ENCODE results near the gene TBC1D7. TPM values are rescaled to one million over a fixed set of nuclear protein-coding genes. Genes with fewer than 3 reads are reported as not detected.

TBC1D7 gene
- polyA plus RNA-seq, 1 donor from 2014 or later = 15.7 TPM

DNA sequence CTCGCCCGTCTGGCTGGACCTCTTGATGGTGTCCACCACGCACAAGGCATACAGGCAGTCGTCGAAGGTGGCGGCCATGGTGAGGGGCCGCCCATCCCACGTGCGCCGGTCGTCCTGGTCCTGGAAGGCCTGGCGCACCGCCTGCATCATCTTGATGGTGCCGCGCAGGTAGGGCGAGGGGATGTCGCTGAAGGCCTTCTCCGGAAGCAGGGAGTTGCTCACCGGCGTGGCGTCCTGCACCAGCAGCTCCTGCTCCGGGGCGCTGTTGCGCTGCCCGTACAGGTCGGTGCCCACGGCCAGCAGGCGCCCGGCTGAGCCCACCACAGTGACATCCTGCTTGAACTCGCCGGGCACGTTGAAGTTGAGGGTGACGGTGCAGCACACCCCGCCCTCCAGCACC lies 36.5 kb upstream of the TBC1D7 start:
- Mint-ChIP-seq H3K27ac (no peak overlapping the region), H3K9me3 (no peaks in the 10 kb centered on the region), H3K4me3 (no peak overlapping the region), H3K4me1 (peaks cover 31 to 47% (median 43%) of the 10 kb centered on the region in 3 donors), H3K36me3 (peaks cover 5% of the 10 kb centered on the region), H3K27me3 (no peaks in the 10 kb centered on the region)

- H3K4me1 Mint-ChIP-seq = peaks cover 33 to 42% (median 38%) of the 10 kb centered on the region in 3 donors
- no peaks in the 10 kb centered on the region for H3K9me3 Mint-ChIP-seq
- no peaks in the 10 kb centered on the region for H3K27me3 Mint-ChIP-seq
- no peak overlapping the region for H3K27ac Mint-ChIP-seq
- H3K4me3 Mint-ChIP-seq = no peak overlapping the region
- H3K36me3 Mint-ChIP-seq = peaks cover 3% of the 10 kb centered on the region
Measured at GRCh38 chr6:13362412-13362811, 34.1 kb upstream of the TBC1D7 start.

- peaks cover 42 to 55% (median 50%) of the 10 kb centered on the region in 3 donors for H3K4me1 Mint-ChIP-seq
- H3K27ac Mint-ChIP-seq = no peak overlapping the region
- peak overlapping the region in 2 of 4 donors; percentile 76 to 77 for H3K4me3 Mint-ChIP-seq
- H3K27me3 Mint-ChIP-seq = no peaks in the 10 kb centered on the region
- H3K9me3 Mint-ChIP-seq = no peaks in the 10 kb centered on the region
- peaks cover 3% of the 10 kb centered on the region for H3K36me3 Mint-ChIP-seq
Measured at GRCh38 chr6:13360671-13361540, 32.6 kb upstream of the TBC1D7 start.

DNA sequence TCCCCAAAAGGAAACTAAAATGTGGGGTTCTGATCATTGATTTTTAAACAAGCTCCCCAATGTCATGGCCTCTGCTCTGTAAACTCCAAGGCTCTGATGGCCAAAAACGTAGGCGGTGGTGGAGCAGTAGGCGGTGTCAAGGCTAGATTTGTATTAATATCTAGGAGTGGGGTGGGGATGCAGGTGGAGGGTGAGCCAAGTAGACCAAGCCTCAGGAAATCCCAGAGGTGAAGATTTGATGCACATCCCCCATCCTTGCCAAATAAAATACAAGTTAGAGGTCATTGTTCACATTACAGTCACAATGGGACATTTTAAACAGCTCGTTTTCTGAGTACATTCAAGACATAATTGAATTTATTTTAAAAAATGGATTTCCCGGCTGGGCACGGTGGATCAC lies 30.9 kb upstream of the TBC1D7 start:
- Mint-ChIP-seq H3K4me1 (peaks cover 57 to 67% (median 64%) of the 10 kb centered on the region in 3 donors), H3K4me3 (no peak overlapping the region), H3K27me3 (peaks cover 2% of the 10 kb centered on the region), H3K27ac (no peak overlapping the region), H3K36me3 (no peaks in the 10 kb centered on the region), H3K9me3 (no peaks in the 10 kb centered on the region)

GRCh38 chr6:13358511-13358910 lies 30.2 kb upstream of the TBC1D7 start:
- H3K27ac Mint-ChIP-seq = peak overlapping the region in 1 of 3 donors; percentile 54
- no peak overlapping the region for H3K4me3 Mint-ChIP-seq
- no peaks in the 10 kb centered on the region for H3K9me3 Mint-ChIP-seq
- peaks cover 55 to 67% (median 63%) of the 10 kb centered on the region in 3 donors for H3K4me1 Mint-ChIP-seq
- H3K27me3 Mint-ChIP-seq = peaks cover 2% of the 10 kb centered on the region
- no peaks in the 10 kb centered on the region for H3K36me3 Mint-ChIP-seq

DNA sequence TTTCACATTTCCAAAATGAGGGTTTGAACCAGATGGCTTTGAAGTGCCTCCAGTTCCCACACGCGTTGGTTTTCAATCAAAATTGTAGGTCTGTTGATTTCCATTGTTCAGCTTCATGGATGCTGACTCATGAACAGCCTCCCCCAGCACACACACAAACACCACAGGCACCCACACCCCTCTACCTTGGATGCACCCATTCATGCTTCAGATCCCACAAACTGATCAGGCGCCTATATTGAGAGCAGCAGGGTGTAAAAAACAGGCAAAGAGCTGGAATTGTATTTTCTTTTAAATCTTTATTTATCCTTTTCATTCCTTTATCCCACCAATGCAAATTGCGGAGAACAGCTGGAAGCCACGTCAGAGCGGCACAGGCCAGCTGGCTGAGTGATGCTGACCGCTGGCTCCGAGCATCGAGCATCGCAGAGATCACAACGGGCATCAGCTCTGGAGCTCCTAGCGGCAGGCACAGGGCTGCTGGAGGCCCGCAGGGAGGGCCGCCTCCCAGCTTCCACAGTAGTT lies 29.3 kb upstream of the TBC1D7 start:
- H3K27ac Mint-ChIP-seq = peak overlapping the region; percentile 76 to 93 (median 80)
- no peaks in the 10 kb centered on the region for H3K9me3 Mint-ChIP-seq
- peaks cover 51 to 69% (median 64%) of the 10 kb centered on the region in 3 donors for H3K4me1 Mint-ChIP-seq
- H3K4me3 Mint-ChIP-seq = peak overlapping the region in 2 of 4 donors; percentile 66 to 92
- H3K36me3 Mint-ChIP-seq = no peaks in the 10 kb centered on the region
- H3K27me3 Mint-ChIP-seq = peaks cover 2% of the 10 kb centered on the region

DNA sequence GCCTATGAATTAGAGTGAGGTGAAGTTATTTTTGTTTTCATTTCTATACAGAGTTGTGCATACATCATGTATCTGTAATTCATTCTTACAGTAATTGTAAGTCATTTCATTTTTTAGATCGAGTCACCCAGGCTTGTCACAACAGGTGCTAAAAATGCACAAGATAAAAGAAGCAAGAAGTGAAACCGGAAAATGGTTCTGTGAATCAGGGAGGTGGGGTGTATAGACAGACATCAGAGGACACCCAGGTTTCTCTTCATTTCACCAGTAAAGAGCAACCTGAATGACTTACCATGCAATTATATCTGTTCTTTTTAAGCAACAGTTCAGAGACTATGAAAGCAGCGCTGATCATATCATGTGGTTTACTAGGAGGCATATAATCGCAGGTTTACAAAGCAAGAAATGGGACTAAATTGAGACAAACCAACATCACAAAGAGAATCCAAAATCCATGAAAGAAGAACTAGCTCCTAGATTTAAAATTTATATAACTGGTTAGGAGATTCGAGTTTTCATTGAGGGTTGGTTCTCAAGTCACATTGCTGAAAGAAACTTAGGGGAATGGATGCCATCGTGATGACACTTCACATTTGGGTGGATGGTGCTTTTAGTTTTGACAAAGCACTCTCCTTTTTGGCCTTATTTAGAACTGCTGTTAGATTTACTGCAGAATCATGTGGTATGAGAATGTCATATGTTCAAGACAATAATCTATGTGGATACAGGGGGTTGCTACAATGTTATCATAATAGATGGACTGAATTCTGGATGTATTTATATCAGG lies 27.9 kb upstream of the TBC1D7 start:
- Mint-ChIP-seq H3K4me3 (peak overlapping the region; percentile 78 to 92 (median 86)), H3K27ac (peak overlapping the region; percentile 93 to 98 (median 94)), H3K36me3 (no peaks in the 10 kb centered on the region), H3K27me3 (peaks cover 2% of the 10 kb centered on the region), H3K9me3 (no peaks in the 10 kb centered on the region), H3K4me1 (peaks cover 51 to 69% (median 64%) of the 10 kb centered on the region in 3 donors)

GRCh38 chr6:13355043-13355945 lies 27.0 kb upstream of the TBC1D7 start:
- Mint-ChIP-seq H3K4me1 (peaks cover 42 to 64% (median 61%) of the 10 kb centered on the region in 3 donors), H3K36me3 (no peaks in the 10 kb centered on the region), H3K27ac (peak overlapping the region; percentile 93 to 98 (median 94)), H3K9me3 (no peaks in the 10 kb centered on the region), H3K27me3 (peaks cover 2% of the 10 kb centered on the region), H3K4me3 (peak overlapping the region; percentile 78 to 92 (median 86))

DNA sequence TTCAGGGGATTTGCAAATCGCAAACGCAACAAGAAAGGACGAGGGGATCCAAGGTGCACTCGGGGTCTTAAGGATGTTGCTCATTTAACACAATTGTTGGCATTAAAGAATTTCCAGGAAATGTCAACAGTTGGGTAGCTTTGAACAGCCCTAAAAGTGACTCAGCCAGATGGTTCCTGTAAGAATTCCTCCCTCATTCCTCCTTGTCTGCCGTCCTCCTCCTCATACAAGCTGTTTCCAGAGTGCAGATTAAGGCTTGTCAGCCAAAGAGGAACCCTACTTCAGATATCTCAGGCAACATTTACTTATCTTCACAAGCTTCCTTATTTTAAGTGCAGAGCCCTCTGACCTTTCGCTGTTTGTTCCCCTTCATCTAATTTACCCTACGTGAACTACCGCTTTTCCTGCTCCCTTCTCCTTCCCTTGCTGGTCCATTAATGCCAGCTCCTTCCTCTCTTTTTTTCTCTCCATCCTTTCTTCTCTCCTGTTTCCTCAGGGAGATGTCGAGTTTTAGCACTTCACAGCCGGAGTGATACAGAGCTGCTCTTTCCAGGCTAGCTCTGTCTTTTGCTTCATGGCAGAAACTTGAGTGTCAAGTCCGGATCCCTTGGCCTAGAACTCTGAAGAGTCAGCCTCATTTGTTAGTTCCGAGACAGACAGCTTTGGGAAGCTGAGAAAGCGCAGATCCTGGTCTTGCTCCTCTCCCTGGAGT lies 26.1 kb upstream of the TBC1D7 start:
- peaks cover 2% of the 10 kb centered on the region for H3K27me3 Mint-ChIP-seq
- H3K36me3 Mint-ChIP-seq = no peaks in the 10 kb centered on the region
- H3K4me1 Mint-ChIP-seq = peaks cover 38 to 59% (median 58%) of the 10 kb centered on the region in 3 donors
- peak overlapping the region; percentile 93 to 98 (median 94) for H3K27ac Mint-ChIP-seq
- H3K9me3 Mint-ChIP-seq = no peaks in the 10 kb centered on the region
- peak overlapping the region; percentile 48 to 92 (median 74) for H3K4me3 Mint-ChIP-seq

GRCh38 chr6:13352165-13352564 lies 23.8 kb upstream of the TBC1D7 start:
- peak overlapping the region in 1 of 4 donors; percentile 45 for H3K4me3 Mint-ChIP-seq
- H3K27me3 Mint-ChIP-seq = peaks cover 2% of the 10 kb centered on the region
- no peaks in the 10 kb centered on the region for H3K36me3 Mint-ChIP-seq
- H3K4me1 Mint-ChIP-seq = peaks cover 33 to 45% (median 43%) of the 10 kb centered on the region in 3 donors
- H3K9me3 Mint-ChIP-seq = no peaks in the 10 kb centered on the region
- H3K27ac Mint-ChIP-seq = no peak overlapping the region

- no peak overlapping the region for H3K27ac Mint-ChIP-seq
- H3K4me3 Mint-ChIP-seq = no peak overlapping the region
- H3K9me3 Mint-ChIP-seq = no peaks in the 10 kb centered on the region
- peaks cover 2% of the 10 kb centered on the region for H3K27me3 Mint-ChIP-seq
- H3K4me1 Mint-ChIP-seq = peaks cover 26 to 37% (median 35%) of the 10 kb centered on the region in 3 donors
- no peaks in the 10 kb centered on the region for H3K36me3 Mint-ChIP-seq
Measured at GRCh38 chr6:13351271-13351670, 22.9 kb upstream of the TBC1D7 start.

- H3K27ac Mint-ChIP-seq = peak overlapping the region in 1 of 3 donors; percentile 18
- H3K4me3 Mint-ChIP-seq = no peak overlapping the region
- H3K4me1 Mint-ChIP-seq = peaks cover 13 to 27% (median 23%) of the 10 kb centered on the region in 3 donors
- H3K27me3 Mint-ChIP-seq = peaks cover 2% of the 10 kb centered on the region
- no peaks in the 10 kb centered on the region for H3K36me3 Mint-ChIP-seq
- H3K9me3 Mint-ChIP-seq = no peaks in the 10 kb centered on the region
Measured at GRCh38 chr6:13349811-13350506, 21.6 kb upstream of the TBC1D7 start.

Data from IgD-negative memory B cell (primary cell).